Naive thymus-derived CD8-positive, alpha-beta T cell (primary cell): ENCODE results near the gene SGSM1. TPM values are rescaled to one million over a fixed set of nuclear protein-coding genes. Genes with fewer than 3 reads are reported as not detected.

ENCODE experiments used
- ATAC-seq, 2 donors: fragments of 150-1000 bp; cut with Tn5 transposase in 1 of 2; sonication (Bioruptor Pico), chemical (Tn5 transposase) in 1 of 2; 1 replicate in 1 of 2; 2 replicates in 1 of 2; pipeline ENCODE4 v1.10.0; 2021; ENCODE audit warnings: mild to moderate bottlenecking in 2 of 2, moderate library complexity in 2 of 2
- POLR2A ChIA-PET: fragments of 350-600 bp; sonication (Branson Sonifier 250); formaldehyde crosslinking; loops from one replicate; lab custom pipeline; 2021; ENCODE audit warnings: antibody characterized with exemption; lab: Charles Lee
- DNase-seq, 10 donors: peaks; one replicate each; pipeline versions ENCODE4 v3.0.0 to v3.0.0-alpha.2; 2020 to 2022
- H3K27ac Mint-ChIP-seq, 10 donors: one replicate each; pipeline ENCODE4 v1.8.0; 2020 to 2022; ENCODE audit warnings: mild to moderate bottlenecking in 10 of 10, mixed read lengths in 10 of 10, moderate library complexity in 4 of 10, inconsistent platforms in 1 of 10
- H3K27me3 Mint-ChIP-seq, 5 donors: one replicate each; pipeline ENCODE4 v1.8.0; 2021 to 2022; ENCODE audit warnings: mixed read lengths in 5 of 5
- H3K36me3 Mint-ChIP-seq, 3 donors: one replicate each; pipeline ENCODE4 v1.8.0; 2020 to 2022; ENCODE audit warnings: mixed read lengths in 3 of 3, mild to moderate bottlenecking in 2 of 3, inconsistent platforms in 1 of 3
- H3K4me1 Mint-ChIP-seq, 4 donors: one replicate each; pipeline ENCODE4 v1.8.0; 2021 to 2022; ENCODE audit warnings: mixed read lengths in 4 of 4
- H3K4me3 Mint-ChIP-seq, 10 donors: one replicate each; pipeline ENCODE4 v1.8.0; 2020 to 2022; ENCODE audit warnings: mild to moderate bottlenecking in 10 of 10, mixed read lengths in 10 of 10, moderate library complexity in 6 of 10, inconsistent platforms in 1 of 10
- H3K9me3 Mint-ChIP-seq, 9 donors: one replicate each; pipeline ENCODE4 v1.8.0; 2020 to 2022; ENCODE audit warnings: mixed read lengths in 9 of 9, mild to moderate bottlenecking in 3 of 9, inconsistent platforms in 1 of 9, moderate library complexity in 1 of 9
- polyA plus RNA-seq, 3 donors: library from polyadenylated mRNA; unstranded; fragments of 300-500 nt; fragmentation: Illumina TruSeq; gene quantifications; one replicate each; pipeline ENCODE4 v1.2.3, GENCODE V29; 2021
- total RNA-seq, 8 experiments: library from RNA in 2 of 8; stranded (reverse) in 2 of 8; gene quantifications; one replicate each; pipeline ENCODE4 v1.2.3 and lab custom pipeline; 2021 to 2026

SGSM1 gene
- total and polyA plus RNA-seq, 5 experiments from 2014 or later = 0.07 to 0.82 (median 0.51) TPM; not detected in 1

DNA sequence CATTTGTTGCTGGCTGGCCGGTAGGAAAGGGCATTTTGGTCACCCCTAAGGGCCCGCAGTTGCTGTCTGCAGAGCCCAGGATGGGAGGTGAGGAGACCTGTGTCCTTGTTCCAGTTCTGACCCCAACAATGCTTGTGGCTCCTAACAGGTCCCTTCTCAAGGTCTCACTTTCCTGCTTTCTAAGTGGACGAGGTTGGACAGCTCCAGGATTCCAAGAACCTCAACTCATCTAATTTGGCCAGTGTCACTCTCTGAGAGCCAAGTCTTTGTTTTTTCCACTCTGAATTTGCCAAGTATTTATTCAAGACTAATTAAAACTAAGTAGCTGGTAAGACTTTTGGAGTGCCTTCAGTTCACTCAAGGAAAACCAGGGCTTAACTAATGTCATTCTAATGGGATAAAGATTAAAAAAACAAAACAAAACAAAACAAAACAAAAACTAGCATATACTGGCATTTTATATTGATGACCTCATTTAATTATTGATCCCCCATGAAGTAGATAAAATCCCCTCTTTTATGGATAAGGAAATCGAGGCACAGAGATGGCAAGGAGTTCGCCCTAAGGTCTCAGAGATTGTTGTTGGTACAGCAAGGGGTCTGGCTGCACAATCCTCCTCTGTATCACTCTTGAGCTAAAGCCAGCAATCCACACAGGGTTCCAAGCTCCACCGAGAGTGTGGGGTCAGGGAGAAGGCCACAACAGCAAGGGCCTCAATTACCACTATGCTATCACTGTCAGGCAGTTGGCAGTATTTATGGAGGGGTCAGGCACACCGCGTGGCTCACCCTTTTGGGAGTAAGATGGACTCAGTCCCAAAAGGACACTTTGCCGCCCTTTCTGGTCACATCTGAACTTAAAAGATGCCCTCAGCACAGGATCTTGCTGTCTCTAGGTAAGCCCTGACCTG lies 8.1 kb downstream of the SGSM1 start:
- H3K27ac Mint-ChIP-seq = no peak overlapping the region
- H3K9me3 Mint-ChIP-seq = peaks cover 0 to 33% (median 13%) of the 10 kb centered on the region in 9 donors
- H3K27me3 Mint-ChIP-seq = peaks cover 0 to 4% (median 0%) of the 10 kb centered on the region in 5 donors
- no peak overlapping the region for H3K4me3 Mint-ChIP-seq
- no peaks in the 10 kb centered on the region for H3K4me1 Mint-ChIP-seq
- DNase-seq (no peak), ATAC-seq (no peak)
- H3K36me3 Mint-ChIP-seq = peaks cover 4 to 13% (median 10%) of the 10 kb centered on the region in 3 donors
- POLR2A ChIA-PET = no interaction called here

GRCh38 chr22:24816806-24817205 lies 10.8 kb downstream of the SGSM1 start:
- Mint-ChIP-seq H3K4me1 (no peaks in the 10 kb centered on the region), H3K36me3 (peaks cover 4 to 13% (median 10%) of the 10 kb centered on the region in 3 donors), H3K9me3 (peaks cover 0 to 33% (median 13%) of the 10 kb centered on the region in 9 donors), H3K4me3 (no peak overlapping the region), H3K27me3 (peaks cover 0 to 5% (median 0%) of the 10 kb centered on the region in 5 donors), H3K27ac (no peak overlapping the region)
- ATAC-seq = no peak
- DNase-seq = no peak
- POLR2A ChIA-PET = no interaction called here

GRCh38 chr22:24819487-24819886 lies 13.5 kb downstream of the SGSM1 start:
- no peak for DNase-seq
- Mint-ChIP-seq H3K36me3 (peaks cover 4 to 13% (median 10%) of the 10 kb centered on the region in 3 donors), H3K9me3 (peaks cover 0 to 26% (median 13%) of the 10 kb centered on the region in 9 donors), H3K27ac (no peak overlapping the region), H3K27me3 (peaks cover 0 to 9% (median 7%) of the 10 kb centered on the region in 5 donors), H3K4me3 (no peak overlapping the region), H3K4me1 (peaks cover 0 to 3% (median 0%) of the 10 kb centered on the region in 4 donors)
- no peak for ATAC-seq
- POLR2A ChIA-PET = no interaction called here

- Mint-ChIP-seq H3K4me1 (peaks cover 0 to 3% (median 0%) of the 10 kb centered on the region in 4 donors), H3K27ac (no peak overlapping the region), H3K27me3 (peaks cover 0 to 14% (median 7%) of the 10 kb centered on the region in 5 donors), H3K4me3 (no peak overlapping the region), H3K36me3 (peaks cover 2 to 10% (median 8%) of the 10 kb centered on the region in 3 donors), H3K9me3 (peaks cover 0 to 21% (median 10%) of the 10 kb centered on the region in 9 donors)
- POLR2A ChIA-PET = no interaction called here
- DNase-seq = no peak
- ATAC-seq = no peak
These were observed 14.0 kb downstream of the SGSM1 start for GRCh38 chr22:24819911-24820461.

- H3K27me3 Mint-ChIP-seq = peaks cover 0 to 16% (median 7%) of the 10 kb centered on the region in 5 donors
- H3K4me3 Mint-ChIP-seq = no peak overlapping the region
- no peaks in the 10 kb centered on the region for H3K9me3 Mint-ChIP-seq
- peak overlapping the region in 1 of 10 donors; percentile 48 for H3K27ac Mint-ChIP-seq
- no peak for DNase-seq
- POLR2A ChIA-PET = no interaction called here
- no peaks in the 10 kb centered on the region for H3K36me3 Mint-ChIP-seq
- H3K4me1 Mint-ChIP-seq = peaks cover 0 to 4% (median 0%) of the 10 kb centered on the region in 4 donors
- no peak for ATAC-seq
These were observed 16.5 kb downstream of the SGSM1 start for GRCh38 chr22:24822471-24822870.

GRCh38 chr22:24823787-24824186 lies 17.8 kb downstream of the SGSM1 start:
- H3K36me3 Mint-ChIP-seq = no peaks in the 10 kb centered on the region
- H3K27me3 Mint-ChIP-seq = peaks cover 0 to 16% (median 7%) of the 10 kb centered on the region in 5 donors
- POLR2A ChIA-PET = no interaction called here
- DNase-seq = no peak
- H3K27ac Mint-ChIP-seq = no peak overlapping the region
- ATAC-seq = no peak
- no peaks in the 10 kb centered on the region for H3K9me3 Mint-ChIP-seq
- H3K4me1 Mint-ChIP-seq = peaks cover 0 to 4% (median 0%) of the 10 kb centered on the region in 4 donors
- H3K4me3 Mint-ChIP-seq = no peak overlapping the region

DNA sequence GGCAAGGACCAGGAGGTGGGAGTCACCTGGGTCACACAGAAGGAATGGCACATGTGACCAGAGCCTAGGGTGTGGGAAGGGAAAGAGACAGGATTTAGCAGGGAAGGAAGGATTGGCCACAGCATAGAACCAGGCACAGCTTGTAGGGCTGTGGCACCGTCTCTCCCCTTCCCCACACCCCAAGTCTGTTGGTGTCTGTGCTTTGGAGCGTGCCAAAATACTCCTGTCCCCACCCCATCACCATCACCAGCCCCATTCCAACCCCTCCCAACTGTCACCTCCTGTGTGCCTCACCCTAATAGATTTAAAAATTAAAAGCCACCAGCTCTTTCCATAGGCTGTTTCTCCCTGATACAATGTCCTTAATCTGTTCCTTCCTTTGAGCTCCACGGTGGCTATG lies 18.2 kb downstream of the SGSM1 start:
- POLR2A ChIA-PET = no interaction called here

DNA sequence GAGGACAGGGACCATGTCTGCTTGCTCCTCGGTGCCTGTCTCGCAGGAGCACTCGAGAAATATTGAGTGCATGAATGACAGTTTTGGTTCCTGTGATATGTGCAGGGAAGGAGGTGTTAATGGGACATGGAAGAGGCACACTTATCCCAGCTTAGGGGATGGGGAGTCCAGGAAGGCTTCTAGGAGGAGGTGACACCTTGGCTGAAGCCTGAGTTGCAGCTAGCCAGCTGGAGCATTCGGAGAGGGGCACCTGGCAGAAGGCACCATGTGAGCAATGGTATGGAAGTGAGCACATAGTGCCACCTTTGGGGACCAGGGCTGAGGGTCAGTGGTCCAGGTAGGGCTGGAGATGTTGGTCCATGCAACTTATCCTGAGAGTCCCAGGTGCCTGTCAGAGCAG lies 18.9 kb downstream of the SGSM1 start:
- ATAC-seq (no peak), DNase-seq (no peak)
- Mint-ChIP-seq H3K4me3 (no peak overlapping the region), H3K9me3 (no peaks in the 10 kb centered on the region), H3K27ac (no peak overlapping the region), H3K27me3 (peaks cover 0 to 16% (median 7%) of the 10 kb centered on the region in 5 donors), H3K36me3 (no peaks in the 10 kb centered on the region), H3K4me1 (peaks cover 0 to 4% (median 0%) of the 10 kb centered on the region in 4 donors)
- POLR2A ChIA-PET = no interaction called here

More for the DNA sequence above, 18.2 kb downstream of the SGSM1 start:
- no peaks in the 10 kb centered on the region for H3K9me3 Mint-ChIP-seq
- H3K27me3 Mint-ChIP-seq = peaks cover 0 to 16% (median 7%) of the 10 kb centered on the region in 5 donors
- ATAC-seq (no peak), DNase-seq (no peak)
- no peak overlapping the region for H3K27ac Mint-ChIP-seq
- H3K36me3 Mint-ChIP-seq = no peaks in the 10 kb centered on the region
- H3K4me3 Mint-ChIP-seq = no peak overlapping the region
- H3K4me1 Mint-ChIP-seq = peaks cover 0 to 4% (median 0%) of the 10 kb centered on the region in 4 donors

DNA sequence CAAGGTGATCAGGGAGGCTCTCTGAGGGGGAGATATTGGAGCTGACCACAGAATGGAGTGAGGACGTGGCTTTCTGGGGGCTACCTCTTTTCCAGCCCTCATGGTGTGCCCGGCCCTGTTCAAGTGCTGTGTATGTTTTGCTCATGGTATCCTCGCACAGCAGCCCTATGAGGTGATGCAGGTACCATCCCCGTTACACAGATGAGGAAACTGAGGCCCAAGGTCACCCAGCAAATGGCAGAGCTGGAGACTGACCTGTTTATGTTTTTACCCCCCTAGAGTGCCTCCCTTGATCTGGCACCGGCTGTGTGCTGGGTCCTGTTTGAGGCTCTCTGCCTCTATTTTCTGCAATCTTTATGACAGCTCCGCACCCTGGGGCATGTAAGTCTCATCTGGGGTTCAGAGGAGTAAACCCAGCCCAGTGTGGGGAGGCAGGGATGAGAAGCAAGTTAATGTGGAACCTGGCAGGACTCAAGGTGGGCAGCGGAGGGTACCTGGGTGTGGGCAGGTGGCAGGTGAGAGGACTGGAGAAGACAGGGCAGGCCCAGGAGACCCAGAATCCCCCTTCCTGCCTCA lies 20.8 kb downstream of the SGSM1 start:
- ATAC-seq (no peak), DNase-seq (no peak)
- Mint-ChIP-seq H3K9me3 (no peaks in the 10 kb centered on the region), H3K27me3 (peaks cover 0 to 22% (median 8%) of the 10 kb centered on the region in 5 donors), H3K27ac (no peak overlapping the region), H3K4me1 (peaks cover 0 to 7% (median 2%) of the 10 kb centered on the region in 4 donors), H3K4me3 (no peak overlapping the region), H3K36me3 (no peaks in the 10 kb centered on the region)
- POLR2A ChIA-PET = no interaction called here

DNA sequence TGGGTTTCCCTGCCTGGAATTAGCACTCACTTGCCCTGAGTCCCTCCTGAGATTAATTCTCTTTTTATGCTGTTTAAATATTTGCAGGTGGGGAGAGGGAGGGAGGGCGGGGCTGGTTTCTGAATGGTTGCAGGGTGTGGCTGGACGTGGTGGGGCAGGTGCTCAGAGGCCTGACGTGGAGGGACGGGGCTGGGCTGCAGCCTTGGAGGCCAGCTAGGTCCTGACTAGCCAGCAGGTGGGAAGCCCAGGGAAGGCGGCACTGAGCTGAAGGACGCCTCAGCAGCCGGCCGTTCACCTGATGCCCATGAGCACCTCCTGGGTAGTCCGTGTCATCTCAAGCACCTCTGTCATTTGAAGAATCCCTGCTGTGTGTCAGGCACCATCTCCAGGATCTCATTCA lies 21.3 kb downstream of the SGSM1 start:
- POLR2A ChIA-PET = no interaction called here
- Mint-ChIP-seq H3K36me3 (no peaks in the 10 kb centered on the region), H3K27ac (no peak overlapping the region), H3K4me3 (no peak overlapping the region), H3K27me3 (peaks cover 0 to 22% (median 8%) of the 10 kb centered on the region in 5 donors), H3K9me3 (no peaks in the 10 kb centered on the region), H3K4me1 (peaks cover 0 to 7% (median 2%) of the 10 kb centered on the region in 4 donors)
- DNase-seq (no peak), ATAC-seq (no peak)

- peak overlapping the region in 1 of 10 donors; percentile 48 for H3K27ac Mint-ChIP-seq
- ATAC-seq = no peak
- H3K4me1 Mint-ChIP-seq = peaks cover 0 to 7% (median under 1%) of the 10 kb centered on the region in 4 donors
These were observed 24.4 kb downstream of the SGSM1 start for GRCh38 chr22:24830205-24830979.

GRCh38 chr22:24831687-24832086 lies 25.7 kb downstream of the SGSM1 start:
- DNase-seq = no peak
- ATAC-seq = no peak
- POLR2A ChIA-PET = no interaction called here
- Mint-ChIP-seq H3K9me3 (no peaks in the 10 kb centered on the region), H3K4me1 (peaks cover 0 to 7% (median 0%) of the 10 kb centered on the region in 4 donors), H3K27me3 (peaks cover 4 to 14% (median 6%) of the 10 kb centered on the region in 5 donors), H3K27ac (no peak overlapping the region), H3K36me3 (no peaks in the 10 kb centered on the region), H3K4me3 (peak overlapping the region in 1 of 10 donors; percentile 3)

More at GRCh38 chr22:24830205-24830979, 24.4 kb downstream of the SGSM1 start:
- no peak for DNase-seq
- Mint-ChIP-seq H3K27me3 (peaks cover 2 to 9% (median 6%) of the 10 kb centered on the region in 5 donors), H3K4me3 (no peak overlapping the region), H3K36me3 (no peaks in the 10 kb centered on the region), H3K9me3 (no peaks in the 10 kb centered on the region)
- POLR2A ChIA-PET = interaction anchor here (0.6 kb wide), 1 partner anchor 22 kb away, joined by 3 read pairs; no protein-coding TSS in a partner anchor
